Measurements from ENCODE around the gene CLRN2. TPM values are rescaled to one million over a fixed set of nuclear protein-coding genes. Genes with fewer than 3 reads are reported as not detected.

CLRN2 gene
- total and polyA plus RNA-seq, 2 donors (not counting 3 experiments of a cell fraction or from before 2014, with no cell fraction given) = not detected

- POLR2A ChIA-PET = no interaction called here
- FAIRE-seq = no peak
- Histone ChIP-seq H3K4me1 (ENCODE audit: control insufficient read depth, extremely low read depth, insufficient read depth, low read length) (no peaks in the 10 kb centered on the region), H3K79me2 (ENCODE audit: control insufficient read depth, insufficient read depth, low read length) (no peaks in the 10 kb centered on the region), H3K36me3 (ENCODE audit: control insufficient read depth in 2 of 2, extremely low read depth in 1 of 2, insufficient read depth in 2 of 2, low read length in 2 of 2) (no peaks in the 10 kb centered on the region), H3K9me3 (replicated peaks; ENCODE audit: control insufficient read depth, insufficient read depth, low read length) (no peaks in the 10 kb centered on the region), H3K27ac (ENCODE audit: insufficient read depth, low read depth, low read length) (no peak overlapping the region), H4K20me1 (replicated peaks; ENCODE audit: control insufficient read depth, extremely low read depth, insufficient read depth, low read length) (no peaks in the 10 kb centered on the region), H2AFZ (ENCODE audit: low read depth, low read length) (no peak overlapping the region), H3K9ac (replicated peaks; ENCODE audit: extremely low read depth, insufficient read depth, low read length) (no peak overlapping the region), H3K27me3 (ENCODE audit: control insufficient read depth in 2 of 2, insufficient read depth in 2 of 2, low read length in 2 of 2) (no peaks in the 10 kb centered on the region), H3K4me2 (ENCODE audit: insufficient read depth, low read length) (no peak overlapping the region), H3K9me1 (replicated peaks; ENCODE audit: control insufficient read depth, extremely low read depth, insufficient read depth, low read length) (no peaks in the 10 kb centered on the region), H3K4me3 (replicated peaks in 1 of 3; ENCODE audit: insufficient read depth in 1 of 3, low read depth in 1 of 3, low read length in 3 of 3) (no peak overlapping the region)
- dilution Hi-C loops (cut with MboI; ENCODE audit: extremely low pct_ligation_motif_present, low sequenced_read_pairs) (no loop called here), intact Hi-C loops (cut with micrococcal nuclease) (loop anchor here (2.0 to 10.0 kb wide), 3 partner anchors 553 to 1018 kb away; no protein-coding TSS in a partner anchor)
- no TSS peak for BruUV-seq (replicated peaks)
- no peak for TF ChIP-seq CTCF (IDR thresholded peaks at IDR 0.05; ENCODE audit: extremely low read depth in 1 of 2, insufficient read depth in 1 of 2, low read depth in 1 of 2, low read length in 2 of 2)
- TF ChIP-seq GATA2 (IDR thresholded peaks at IDR 0.05; ENCODE audit: insufficient read depth, insufficient read length, low read depth, low read length) = no peak
- no peak for TF ChIP-seq MAX (IDR thresholded peaks at IDR 0.05; ENCODE audit: insufficient read depth, insufficient read length)
- TF ChIP-seq JUN (IDR thresholded peaks at IDR 0.05; ENCODE audit: borderline replicate concordance, insufficient read depth, insufficient read length, low read depth) = no peak
- TF ChIP-seq POLR2A (IDR thresholded peaks at IDR 0.05; ENCODE audit: low read depth, low read length) = no peak
- DNase-seq (ENCODE audit: low read depth, low spot score) = no peak
- CTCF ChIA-PET = interaction anchor here (1.1 to 9.4 kb wide), 6 partner anchors 12 to 1273 kb away, joined by 3 to 90 read pairs (median 4); no protein-coding TSS in a partner anchor
These were observed 44.9 kb upstream of the CLRN2 start for GRCh38 chr4:17469931-17470674.
